Activated CD4-positive, alpha-beta T cell treated with anti-CD3 and anti-CD28 coated beads, Interleukin-2, Interleukin-6, amounts not matched to agents 100 ng/mL and 50 ng/mL, durations not matched to agents 16 hours and 8 hours (primary cell): ENCODE measurements around the gene BATF2.

Experiments used
- DNase-seq: peaks from one replicate; pipeline ENCODE4 v3.0.0-alpha.2; 2020

Gene BATF2

GRCh38 chr11:64963072-64963631 lies 33.6 kb downstream of the BATF2 start:
- DNase-seq = no peak

- no peak for DNase-seq
These were observed 36.1 kb downstream of the BATF2 start for GRCh38 chr11:64960719-64961118.

- DNase-seq = no peak
These were observed 37.3 kb downstream of the BATF2 start for GRCh38 chr11:64959498-64959897.

GRCh38 chr11:64954201-64954600 lies 42.6 kb downstream of the BATF2 start:
- no peak for DNase-seq

- DNase-seq = no peak
These were observed 45.2 kb downstream of the BATF2 start for GRCh38 chr11:64951529-64951928.

GRCh38 chr11:64947208-64947814 lies 49.5 kb downstream of the BATF2 start:
- no peak for DNase-seq
